Stomach (tissue), 9 donors: ENCODE measurements around the gene DDB1. TPM values are rescaled to one million over a fixed set of nuclear protein-coding genes. Genes with fewer than 3 reads are reported as not detected.

Experiments
- DNase-seq, 2 donors: peaks; one replicate each; pipeline versions ENCODE4 v3.0.0 to v3.0.0-alpha.2; 2013 to 2019
- H3K27ac ChIP-seq, 5 donors: fragments of 200-600 bp in 4 of 5; sonication (generic) in 4 of 5; one replicate each; pipeline ENCODE4 v1.5.1; 2013 to 2019; ENCODE audit warnings: mild to moderate bottlenecking in 1 of 5, moderate library complexity in 1 of 5
- H3K27me3 ChIP-seq, 3 donors: fragments of 200-600 bp; sonication (generic); one replicate each; pipeline ENCODE4 v1.5.1; 2017 to 2019; ENCODE audit warnings: mixed run types in 1 of 3
- H3K36me3 ChIP-seq, 4 donors: fragments of 200-600 bp; sonication (generic); 1 replicate in 3 of 4; 2 replicates in 1 of 4; pipeline ENCODE4 v1.5.1; 2016 to 2019
- H3K4me1 ChIP-seq, 4 donors: fragments of 200-600 bp; sonication (generic); one replicate each; pipeline ENCODE4 v1.5.1; 2016 to 2019
- H3K4me3 ChIP-seq, 4 donors: fragments of 200-600 bp; sonication (generic) in 3 of 4; one replicate each; pipeline ENCODE4 v1.5.1; 2016 to 2019; ENCODE audit warnings: mild to moderate bottlenecking in 1 of 4
- H3K9me3 ChIP-seq, 4 donors: fragments of 200-600 bp; sonication (generic); one replicate each; pipeline ENCODE4 v1.5.1; 2016 to 2019
- CTCF ChIP-seq, 7 experiments: fragments of 450-650 bp in 4 of 7; fragments of 200-600 bp in 3 of 7; sonication (generic) in 3 of 7; IDR thresholded peaks; one replicate each; pipeline ENCODE4 v1.5.1; 2016 to 2019; ENCODE audit warnings: antibody characterized with exemption in 7 of 7, control low read depth in 2 of 7, mild to moderate bottlenecking in 1 of 7
- EP300 ChIP-seq: sonication (generic); formaldehyde crosslinking; IDR thresholded peaks from one replicate; pipeline ENCODE4 v1.6.1; 2017; ENCODE audit warnings: antibody characterized with exemption
- POLR2A ChIP-seq, 4 donors: fragments of 450-650 bp; IDR thresholded peaks; one replicate each; pipeline ENCODE4 v1.6.1; 2016; ENCODE audit warnings: antibody characterized with exemption in 4 of 4, control low read depth in 2 of 4, mild to moderate bottlenecking in 1 of 4, moderate library complexity in 1 of 4
- POLR2AphosphoS5 ChIP-seq, 3 donors: sonication (generic); formaldehyde crosslinking; IDR thresholded peaks; one replicate each; pipeline ENCODE4 v1.6.1; 2016; ENCODE audit warnings: antibody characterized with exemption in 3 of 3
- whole genome bisulfite sequencing, 5 donors: extraction: QIAGEN DNeasy Blood & Tissue Kit in 3 of 5; methylation state at CpG; one replicate each; pipeline versions ENCODE4 v1.1.5 to v1.1.7; 2013 to 2018; 5-methylcytosine and 5-hydroxymethylcytosine counted together
- intact Hi-C: fragments of 100-400 bp; cut with DNase I; formaldehyde crosslinking; loops from one replicate; pipeline ENCODE4 v1.15.1; 2023; ENCODE audit warnings: low total_unique reads
- polyA plus RNA-seq, 3 donors: library from polyadenylated mRNA; stranded (reverse); fragments of 200-250 nt; gene quantifications; one replicate each; pipeline ENCODE4 v1.2.3, GENCODE V29; 2013
- total RNA-seq, 5 donors: library from RNA; depleted of rRNA; stranded (reverse); fragments of >200 nt; gene quantifications; one replicate each; pipeline versions ENCODE4 v1.1.0 to v1.2.3, GENCODE V29; 2014 to 2016
- donor health status: healthy with polysubstance abuse.
- donor health status: Bipolar disorder and iron deficiency.
- donor health status: healthy.

The DDB1 gene
- total and polyA plus RNA-seq, 8 donors: 44.2 to 489 (median 114) TPM

DNA sequence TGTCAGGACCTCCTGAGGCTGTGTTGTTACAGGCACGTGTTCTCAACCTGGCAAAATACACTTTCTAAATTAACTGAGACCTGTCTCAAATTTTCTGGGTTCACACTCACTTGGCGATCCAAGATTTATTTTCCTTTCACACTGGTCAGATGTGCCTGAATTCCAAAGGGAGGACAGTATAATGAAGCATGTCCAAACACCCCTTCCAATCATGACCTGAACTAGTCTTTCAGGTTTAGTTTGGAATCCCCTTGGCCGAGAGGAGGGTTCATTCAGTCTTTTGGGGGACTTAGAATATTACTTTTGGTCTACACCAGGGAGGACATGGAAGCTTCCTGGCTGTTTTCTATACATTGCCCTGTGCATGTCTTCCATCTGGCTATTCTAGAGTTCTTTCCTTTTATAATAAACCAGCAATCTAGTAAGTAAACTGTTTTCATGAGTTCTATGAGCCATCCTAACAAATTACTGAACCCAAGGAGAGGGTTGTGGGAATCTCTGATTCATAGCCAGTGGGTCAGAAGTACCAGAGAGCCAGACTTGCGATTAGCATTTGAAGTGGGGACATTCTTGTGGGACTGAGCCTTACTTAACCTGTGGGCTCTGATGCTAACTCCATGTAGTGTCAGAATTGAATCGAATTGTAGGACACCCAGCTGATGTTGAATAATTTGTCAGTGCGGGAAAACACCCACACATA lies 44.7 kb upstream of the DDB1 start:
- intact Hi-C loops: no loop called here
- TF ChIP-seq POLR2AphosphoS5 (IDR thresholded peaks at IDR 0.05) (no peak), EP300 (no peak), POLR2A (IDR thresholded peaks at IDR 0.05) (no peak), CTCF (IDR thresholded peaks at IDR 0.05) (no peak)
- no peaks in the 10 kb centered on the region for H3K9me3 ChIP-seq
- no peaks in the 10 kb centered on the region for H3K27me3 ChIP-seq
- H3K27ac ChIP-seq: no peak overlapping the region
- DNase-seq: no peak
- peaks cover 0 to 8% (median 1%) of the 10 kb centered on the region in 4 donors for H3K4me1 ChIP-seq
- no peak overlapping the region for H3K4me3 ChIP-seq
- peaks cover 0 to 21% (median 14%) of the 10 kb centered on the region in 4 donors for H3K36me3 ChIP-seq
- 91 to 99% (median 93%) methylated on average over 6 of the region's 6 CpGs for whole genome bisulfite sequencing, 5 donors

DNA sequence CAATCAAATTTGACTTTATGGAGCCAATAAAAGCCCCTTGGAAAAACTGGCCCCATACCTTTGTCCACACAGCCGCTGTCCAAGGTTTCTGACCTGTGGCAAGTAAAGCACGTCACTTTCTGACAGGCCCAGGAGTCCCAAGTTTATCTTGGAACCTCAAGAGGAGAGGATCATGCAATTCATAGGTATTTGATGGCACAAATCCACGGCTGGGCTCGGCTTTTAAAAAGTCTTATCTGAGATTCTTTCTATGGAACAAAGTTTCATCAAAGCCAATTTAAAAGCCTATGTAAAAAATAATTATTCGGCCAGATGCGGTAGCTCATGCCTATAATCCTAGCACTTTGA lies 42.8 kb upstream of the DDB1 start:
- Histone ChIP-seq H3K4me3 (no peak overlapping the region), H3K27me3 (no peaks in the 10 kb centered on the region), H3K36me3 (peaks cover 0 to 26% (median 17%) of the 10 kb centered on the region in 4 donors), H3K27ac (no peak overlapping the region), H3K4me1 (peaks cover 0 to 8% (median 1%) of the 10 kb centered on the region in 4 donors), H3K9me3 (no peaks in the 10 kb centered on the region)
- whole genome bisulfite sequencing, 5 donors: 73 to 86% (median 80%) methylated on average over 6 of the region's 6 CpGs
- no peak for TF ChIP-seq POLR2A (IDR thresholded peaks at IDR 0.05)
- intact Hi-C loops: no loop called here
- DNase-seq: no peak

- Histone ChIP-seq H3K9me3 (no peaks in the 10 kb centered on the region), H3K27me3 (no peaks in the 10 kb centered on the region), H3K27ac (no peak overlapping the region), H3K36me3 (peaks cover 21 to 55% (median 45%) of the 10 kb centered on the region in 4 donors), H3K4me1 (peaks cover 0 to 8% (median 0%) of the 10 kb centered on the region in 4 donors), H3K4me3 (no peak overlapping the region)
- 52 to 73% (median 65%) methylated on average over 8 of the region's 8 CpGs for WGBS, 5 donors
- TF ChIP-seq POLR2AphosphoS5 (IDR thresholded peaks at IDR 0.05): no peak
- no peak for TF ChIP-seq POLR2A (IDR thresholded peaks at IDR 0.05)
- TF ChIP-seq CTCF (IDR thresholded peaks at IDR 0.05): no peak
- TF ChIP-seq EP300: no peak
- intact Hi-C loops: no loop called here
- no peak for DNase-seq
Observed at GRCh38 chr11:61372659-61373420, 39.9 kb upstream of the DDB1 start.

DNA sequence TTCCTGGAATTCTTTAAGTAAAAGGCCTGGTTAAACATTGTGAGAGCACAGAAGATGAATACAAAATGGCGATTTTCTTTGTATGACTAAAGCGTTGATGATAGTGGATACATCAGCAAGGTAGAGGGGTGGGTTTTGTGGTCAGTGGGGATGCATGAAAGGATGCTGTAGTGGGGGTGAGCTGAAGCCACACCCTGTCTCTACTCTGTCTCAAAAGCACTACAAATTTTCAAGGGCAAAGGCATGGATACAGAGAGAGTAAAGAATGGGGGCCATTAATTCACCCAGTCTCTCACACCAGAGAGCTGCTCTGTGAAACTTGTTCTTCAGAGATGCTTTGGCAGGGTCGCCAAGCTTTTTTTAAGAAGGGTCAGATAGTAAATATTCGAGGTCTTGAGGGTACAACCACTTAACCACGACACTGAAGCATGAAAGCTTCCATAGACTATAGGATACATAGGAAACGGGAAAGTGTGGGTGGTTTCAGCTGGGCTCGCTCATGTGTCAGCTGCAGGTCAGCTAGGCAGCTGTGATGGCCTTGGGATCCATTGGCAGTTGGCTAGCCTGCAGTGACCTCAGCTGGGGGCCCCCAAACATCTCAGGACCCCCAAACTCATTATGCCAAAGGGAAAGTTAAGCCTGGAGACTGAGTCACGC lies 37.6 kb upstream of the DDB1 start:
- intact Hi-C loops: no loop called here
- 80 to 93% (median 90%) methylated on average over 8 of the region's 8 CpGs for WGBS, 5 donors
- Histone ChIP-seq H3K36me3 (peaks cover 44 to 69% (median 60%) of the 10 kb centered on the region in 4 donors), H3K4me1 (peaks cover 0 to 8% (median 0%) of the 10 kb centered on the region in 4 donors), H3K27me3 (no peaks in the 10 kb centered on the region), H3K27ac (no peak overlapping the region), H3K4me3 (no peak overlapping the region), H3K9me3 (no peaks in the 10 kb centered on the region)
- TF ChIP-seq CTCF (IDR thresholded peaks at IDR 0.05): no peak
- TF ChIP-seq POLR2A (IDR thresholded peaks at IDR 0.05): no peak
- TF ChIP-seq EP300: no peak
- TF ChIP-seq POLR2AphosphoS5 (IDR thresholded peaks at IDR 0.05): no peak
- no peak for DNase-seq
